Right renal cortex interstitium (tissue), 3 donors: ENCODE data around the gene TBC1D7. TPM values are rescaled to one million over a fixed set of nuclear protein-coding genes. Genes with fewer than 3 reads are reported as not detected.
"Not testable (repeated sequence)": the region's sequence is repeated elsewhere in the genome, so short reads cannot be mapped to it uniquely, and the experiment has no call there.

Experiments used
- DNase-seq, 3 donors: peaks; one replicate each; pipeline ENCODE4 v3.0.0-alpha.2; 2013; ENCODE audit warnings: low read depth in 3 of 3, low spot score in 2 of 3
- polyA plus RNA-seq, 3 donors: library from polyadenylated mRNA; unstranded; fragments of 120-200 nt; gene quantifications; one replicate each; pipeline ENCODE4 v1.2.1, GENCODE V29; 2013; ENCODE audit not compliant: insufficient read length in 3 of 3

Gene TBC1D7
- polyA plus RNA-seq, 3 donors, result 33.0 to 44.9 (median 39.8) TPM

GRCh38 chr6:13326031-13326586 lies 2.2 kb downstream of the TBC1D7 start:
- not testable (repeated sequence) for DNase-seq

- no peak for DNase-seq
These were observed 8.3 kb downstream of the TBC1D7 start for GRCh38 chr6:13319891-13320564.

DNA sequence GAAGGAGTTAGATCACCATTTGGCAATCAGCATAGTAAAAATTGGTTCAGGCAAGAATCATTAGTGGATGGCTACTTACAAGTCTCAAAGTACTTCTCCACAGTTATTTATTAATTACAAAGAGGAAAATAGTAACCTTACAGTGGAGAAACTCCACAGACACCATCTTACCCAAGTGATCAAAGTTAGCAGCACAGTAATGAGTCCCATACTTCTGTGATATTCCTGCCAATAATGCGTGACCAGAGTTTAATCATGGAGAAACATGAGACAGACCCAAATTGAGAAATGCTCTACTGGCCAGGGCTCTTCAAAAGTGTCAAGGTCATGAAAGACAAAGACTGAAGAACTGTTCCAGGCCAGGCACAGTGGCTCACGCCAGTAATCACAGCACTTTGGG lies 9.5 kb downstream of the TBC1D7 start:
- DNase-seq, result no peak

DNA sequence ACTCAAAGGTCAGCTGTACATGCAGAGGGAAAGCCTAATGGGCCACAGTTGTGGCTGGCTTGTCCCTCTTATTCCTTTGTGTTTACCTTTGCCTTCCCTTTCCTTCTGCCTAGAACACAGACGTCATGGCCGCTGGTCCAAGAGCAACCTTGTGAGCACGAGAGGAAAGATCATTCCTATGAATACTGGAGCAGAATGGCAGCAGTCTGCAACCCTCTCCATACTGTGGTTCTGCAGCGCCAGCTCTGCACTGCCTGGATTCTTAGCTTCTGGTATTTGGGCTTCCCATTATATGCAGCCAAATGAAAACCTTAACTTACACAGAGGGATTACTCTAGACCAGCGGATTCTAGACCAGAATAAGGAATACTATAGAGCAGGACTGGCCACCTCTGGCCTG lies 12.4 kb downstream of the TBC1D7 start:
- no peak for DNase-seq

GRCh38 chr6:13314806-13315205 lies 13.5 kb downstream of the TBC1D7 start:
- no peak for DNase-seq

- no peak for DNase-seq
These were observed 17.2 kb downstream of the TBC1D7 start for GRCh38 chr6:13311155-13311554.

GRCh38 chr6:13308332-13308731 lies 20.0 kb downstream of the TBC1D7 start:
- no peak for DNase-seq

DNA sequence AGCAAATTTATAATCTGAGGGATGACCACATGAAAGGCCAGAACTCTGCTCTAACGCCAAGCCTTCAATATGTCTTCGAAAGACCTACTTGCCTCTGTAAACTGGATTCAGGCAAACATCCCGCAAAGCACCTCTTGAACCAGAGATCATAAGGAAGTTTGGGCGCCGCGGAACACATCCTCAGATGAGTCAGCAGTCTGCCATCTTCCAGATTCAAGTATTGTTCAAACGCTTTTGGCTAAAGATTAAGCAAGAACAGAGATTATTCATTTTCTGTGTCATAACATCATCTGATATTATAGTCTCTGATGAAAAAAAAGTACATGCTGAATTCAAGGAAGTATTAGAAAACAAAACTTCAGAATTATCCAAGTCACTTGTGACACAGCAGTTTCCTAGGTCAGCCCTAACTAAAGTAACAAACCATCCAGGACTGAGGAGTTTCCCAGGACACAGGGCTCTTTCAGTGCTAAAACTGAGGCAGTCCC lies 20.8 kb downstream of the TBC1D7 start:
- no peak for DNase-seq

DNA sequence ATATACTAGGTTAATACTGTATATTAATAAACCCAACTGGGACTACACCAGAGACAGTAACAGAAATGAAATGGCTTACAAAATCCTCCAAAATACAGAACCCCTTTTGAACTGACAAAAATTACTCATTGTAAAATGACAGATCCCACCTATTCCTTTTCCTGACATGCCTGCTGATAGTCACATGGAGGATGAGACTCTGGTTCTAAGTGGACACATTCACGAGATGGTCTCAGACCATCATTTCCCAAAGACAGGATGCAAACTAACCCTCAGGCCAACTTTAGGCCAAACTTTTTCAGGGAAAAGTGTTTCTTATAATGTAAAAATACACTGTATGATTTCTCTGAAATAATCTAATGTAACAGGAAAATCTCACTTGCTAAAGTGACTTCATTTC lies 22.5 kb downstream of the TBC1D7 start:
- DNase-seq, result no peak

GRCh38 chr6:13305288-13305687 lies 23.0 kb downstream of the TBC1D7 start:
- DNase-seq, result no peak

- DNase-seq, result no peak
These were observed 23.6 kb downstream of the TBC1D7 start for GRCh38 chr6:13304580-13305260.

DNA sequence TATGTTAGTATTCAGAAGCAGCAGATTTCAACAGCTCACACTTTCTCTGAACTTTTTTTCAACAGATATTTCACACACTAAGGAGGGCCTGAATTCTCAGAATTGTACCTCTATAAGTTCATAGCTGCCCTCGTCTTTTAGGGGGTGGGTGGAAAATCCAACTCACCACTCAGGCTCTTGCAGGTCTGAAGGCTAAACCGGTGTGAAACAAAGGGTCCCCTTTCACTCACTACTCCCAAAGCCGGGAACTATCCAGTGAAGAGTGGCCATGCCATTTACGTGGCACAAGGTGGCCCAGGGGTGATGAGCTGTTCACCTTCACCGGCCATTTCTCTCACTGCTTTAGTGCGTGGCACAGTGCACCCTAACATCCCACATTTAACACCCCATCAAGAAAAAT lies 24.2 kb downstream of the TBC1D7 start:
- DNase-seq, result no peak

DNA sequence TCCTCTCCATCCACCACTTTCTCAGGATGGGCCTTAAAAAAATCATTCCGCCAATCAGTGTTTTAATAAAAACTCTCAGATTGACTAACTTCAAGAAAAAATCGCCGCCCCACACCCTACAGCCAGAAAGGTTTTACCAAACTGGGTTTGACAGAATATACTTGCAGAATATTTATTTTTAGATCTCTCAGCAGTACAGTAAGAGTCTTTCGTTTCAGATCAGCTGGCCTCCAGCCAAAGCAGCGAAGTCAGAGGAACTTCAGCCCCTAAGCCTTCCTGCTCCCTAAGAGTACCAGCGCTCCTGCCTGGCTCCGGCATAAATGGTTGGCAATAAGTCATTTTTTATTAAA lies 24.7 kb downstream of the TBC1D7 start:
- DNase-seq, result no peak

GRCh38 chr6:13302751-13303667 lies 25.3 kb downstream of the TBC1D7 start:
- no peak for DNase-seq

DNA sequence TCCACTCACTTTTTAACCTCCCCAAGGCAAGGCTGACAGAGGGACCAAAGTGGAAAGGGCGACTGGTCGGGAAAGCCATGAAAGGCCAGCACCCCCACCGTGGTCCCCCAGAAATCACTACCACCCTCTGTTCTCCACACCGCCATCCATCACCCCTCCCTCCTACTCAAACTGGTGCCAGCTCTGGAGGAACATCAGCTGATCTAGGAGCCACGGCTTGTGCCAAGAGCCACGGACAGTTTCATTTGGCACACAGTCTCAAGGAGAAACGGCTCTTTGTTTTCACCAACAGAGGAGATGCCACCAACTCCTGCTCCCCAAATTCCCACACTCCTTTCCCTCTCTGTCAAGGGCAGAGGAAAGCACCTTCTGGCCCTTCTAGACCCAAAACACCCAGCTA lies 26.0 kb downstream of the TBC1D7 start:
- DNase-seq, result no peak

DNA sequence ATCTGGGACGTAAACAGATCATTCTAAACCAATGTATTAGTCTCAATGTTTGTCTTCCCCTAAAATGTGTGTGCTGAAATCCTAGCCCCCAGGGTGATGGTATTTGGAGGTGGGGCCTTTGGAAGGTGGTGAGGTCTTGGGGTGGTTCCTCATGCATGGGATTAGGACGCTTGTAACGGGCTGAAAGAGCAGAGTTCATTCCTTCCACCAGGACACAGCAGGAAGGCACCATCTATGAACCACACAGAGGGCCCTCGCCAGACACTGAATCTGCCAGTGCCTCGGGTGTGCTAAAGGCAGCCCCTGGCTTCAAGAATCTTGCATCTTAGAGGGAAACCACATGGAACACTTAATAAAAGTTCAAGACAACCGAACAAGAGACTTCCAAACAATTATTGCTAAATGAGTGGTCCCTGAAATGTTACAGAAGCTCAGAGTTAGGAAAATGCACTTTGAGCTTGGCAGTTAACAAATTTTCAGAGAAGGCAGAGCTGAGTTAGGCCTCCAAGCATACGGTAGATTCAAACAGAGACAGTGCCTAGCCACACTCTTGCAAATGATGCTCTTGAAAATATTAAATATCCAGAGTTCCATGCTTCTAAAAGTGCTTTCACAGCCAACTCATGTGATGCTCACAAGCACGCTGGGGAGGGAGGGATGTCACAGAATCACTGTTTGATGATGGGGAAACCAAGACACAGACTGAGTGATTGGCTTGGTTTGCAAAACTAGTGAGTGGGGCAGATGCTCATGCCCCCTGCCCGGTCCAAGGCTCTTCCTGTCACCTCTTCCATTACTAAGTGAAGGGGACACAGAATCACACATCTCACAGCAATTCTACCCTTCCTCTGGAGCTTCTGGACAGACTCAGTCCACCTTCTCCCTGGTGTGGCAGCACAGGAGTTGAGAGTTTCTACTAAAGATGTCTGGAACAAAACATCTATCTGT lies 27.4 kb downstream of the TBC1D7 start:
- no peak for DNase-seq

DNA sequence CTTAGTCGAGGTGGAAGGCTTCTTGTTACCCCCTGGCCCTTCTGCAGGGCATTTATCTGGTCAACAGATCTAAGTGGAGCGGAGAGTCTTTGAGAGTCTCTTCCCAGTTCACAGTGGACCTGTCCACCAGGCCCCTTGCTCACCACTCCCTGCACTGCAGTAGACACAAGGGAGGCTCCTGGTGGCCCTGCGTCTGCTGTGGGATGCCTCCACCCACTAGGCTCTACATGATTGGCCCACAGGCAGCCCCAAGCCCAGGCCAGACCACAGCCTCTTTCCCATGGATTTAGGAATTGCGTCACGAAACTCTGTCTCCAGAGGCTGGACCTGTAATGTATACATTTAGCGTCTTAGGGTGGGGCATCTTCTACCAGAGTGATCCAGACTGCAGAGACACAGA lies 28.4 kb downstream of the TBC1D7 start:
- no peak for DNase-seq

GRCh38 chr6:13299403-13299821 lies 28.9 kb downstream of the TBC1D7 start:
- no peak for DNase-seq

DNA sequence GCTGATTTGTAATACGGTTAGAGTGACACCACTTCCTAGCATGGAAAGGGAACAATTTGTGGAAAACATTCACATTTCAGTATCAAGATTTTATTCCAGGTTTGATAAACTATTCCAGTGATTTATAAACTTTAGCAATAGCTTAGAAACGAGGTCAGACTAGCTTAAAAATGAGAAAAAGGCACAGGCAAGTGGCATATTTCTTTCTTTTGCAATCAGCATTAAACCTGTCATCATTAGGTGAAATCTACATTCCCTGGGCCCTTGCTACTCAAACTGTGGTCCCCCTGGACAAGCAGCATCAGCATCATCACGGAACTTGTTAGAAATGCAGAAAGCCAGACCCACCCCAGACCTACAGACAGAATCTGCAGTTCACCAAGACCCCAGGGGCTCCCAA lies 29.9 kb downstream of the TBC1D7 start:
- no peak for DNase-seq

DNA sequence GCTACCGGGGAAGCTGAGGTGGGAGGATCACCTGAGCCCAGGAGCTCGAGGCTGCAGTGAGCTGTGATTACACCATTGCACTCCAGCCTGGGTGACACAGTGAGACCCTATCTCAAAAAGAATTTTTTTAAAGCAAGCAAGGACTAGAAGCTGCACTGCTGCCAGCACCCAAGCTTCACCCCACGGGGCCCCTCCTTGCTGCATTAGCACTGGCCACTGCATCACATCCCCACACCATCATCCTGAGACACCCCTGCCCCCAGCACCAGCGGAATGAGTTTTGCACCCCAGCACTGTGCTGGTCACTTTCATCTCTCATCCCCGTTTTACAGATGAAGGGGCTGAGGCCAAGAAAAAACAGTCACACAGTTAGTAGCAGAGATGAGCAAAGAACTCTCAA lies 30.9 kb downstream of the TBC1D7 start:
- DNase-seq, result no peak
